AG04450 (cell line): ENCODE results near the gene AQP12B. TPM values are rescaled to one million over a fixed set of nuclear protein-coding genes. Genes with fewer than 3 reads are reported as not detected.
"Not testable (repeated sequence)": the region's sequence is repeated elsewhere in the genome, so short reads cannot be mapped to it uniquely, and the experiment has no call there.

Experiments
- CTCF ChIA-PET: fragments of 300-600, 350-600 bp; formaldehyde crosslinking; extraction: SDS; loops from one replicate; lab custom pipeline; 2022; ENCODE audit warnings: antibody characterized with exemption, inconsistent platforms; lab: Charles Lee
- POLR2A ChIA-PET: fragments of 350-600 bp; formaldehyde crosslinking; extraction: SDS; loops from one replicate; lab custom pipeline; 2021; ENCODE audit warnings: antibody characterized with exemption, inconsistent platforms; lab: Yijun Ruan, JAX
- DNase-seq: peaks from one replicate; pipeline ENCODE4 v3.0.0-alpha.2; 2011; ENCODE audit warnings: low read depth, low spot score
- H3K27ac ChIP-seq: one replicate; pipeline ENCODE4 v1.5.1; 2012; ENCODE audit warnings: low read depth, low read length, control low read depth
- H3K27me3 ChIP-seq: one replicate; pipeline ENCODE4 v1.6.0; 2012; ENCODE audit warnings: low read length; ENCODE audit not compliant: control insufficient read depth, insufficient read depth
- H3K4me3 ChIP-seq: 2 replicates; pipeline ENCODE4 v1.5.1; 2011; ENCODE audit warnings: mild to moderate bottlenecking, low read depth, low read length, control low read depth
- H3K9me3 ChIP-seq: 2 replicates; pipeline ENCODE4 v1.5.1; 2012; ENCODE audit warnings: low read length; ENCODE audit not compliant: control insufficient read depth, insufficient read depth
- CTCF ChIP-seq: IDR thresholded peaks from 2 replicates; pipeline ENCODE4 v1.5.1; 2011; ENCODE audit warnings: low read depth, low read length, control low read depth, inconsistent platforms
- polyA minus RNA-seq: library from RNA; depleted of rRNA, polyadenylated mRNA; stranded (reverse); fragments of >200 nt; gene quantifications from 2 replicates; pipeline ENCODE4 v1.2.3, GENCODE V29; 2011; rRNA and poly(A)+ RNA removed
- polyA plus RNA-seq: library from polyadenylated mRNA; depleted of rRNA; stranded (reverse); fragments of >200 nt; gene quantifications from 2 replicates; pipeline ENCODE4 v1.2.3, GENCODE V29; 2011; rRNA removed

The AQP12B gene
- polyA plus RNA-seq (not detected in 2 replicates), polyA minus RNA-seq (not detected in 2 replicates)

- H3K27me3 ChIP-seq, result peaks cover 14% of the 10 kb centered on the region
- H3K9me3 ChIP-seq, CTCF ChIA-PET, DNase-seq, H3K4me3 ChIP-seq, H3K27ac ChIP-seq, POLR2A ChIA-PET: not testable (repeated sequence)
These were observed at the start of gene AQP12B for GRCh38 chr2:240682431-240683224. AQP12B (minus strand) TSS chr2:240682885; CDS start chr2:240682837, 48 bp downstream.

GRCh38 chr2:240732184-240732583, 49.5 kb upstream of the AQP12B start:
- TF ChIP-seq CTCF, result no peak
- H3K4me3 ChIP-seq, result no peak overlapping the region
- H3K27ac ChIP-seq, result no peak overlapping the region
- H3K9me3 ChIP-seq, result no peaks in the 10 kb centered on the region; the same call in 1 of the 2 replicates
- H3K27me3 ChIP-seq, result peaks cover 15% of the 10 kb centered on the region
- no peak for DNase-seq
- CTCF ChIA-PET, result no interaction called here
- POLR2A ChIA-PET, result no interaction called here

- Histone ChIP-seq H3K9me3 (no peaks in the 10 kb centered on the region; the same call in 1 of the 2 replicates), H3K27me3 (peaks cover 15% of the 10 kb centered on the region), H3K4me3 (no peak overlapping the region), H3K27ac (no peak overlapping the region)
- no peak for DNase-seq
- ChIA-PET CTCF (no interaction called here), POLR2A (interaction anchor here (0.6 kb wide), 1 partner anchor 14 kb away, joined by 4 read pairs; no protein-coding TSS in a partner anchor)
- no peak for TF ChIP-seq CTCF
These were observed 48.5 kb upstream of the AQP12B start for GRCh38 chr2:240731178-240731545.

GRCh38 chr2:240730501-240731177, 48.0 kb upstream of the AQP12B start:
- no peak for TF ChIP-seq CTCF
- no peak overlapping the region for H3K4me3 ChIP-seq
- CTCF ChIA-PET, result no interaction called here
- POLR2A ChIA-PET, result interaction anchor here (0.6 kb wide), 1 partner anchor 13 kb away, joined by 4 read pairs; no protein-coding TSS in a partner anchor
- H3K27me3 ChIP-seq, result peaks cover 15% of the 10 kb centered on the region
- no peak overlapping the region for H3K27ac ChIP-seq
- no peak for DNase-seq
- H3K9me3 ChIP-seq, result no peaks in the 10 kb centered on the region; the same call in 1 of the 2 replicates

- no peaks in the 10 kb centered on the region; the same call in 1 of the 2 replicates for H3K9me3 ChIP-seq
- DNase-seq, result no peak
- H3K27ac ChIP-seq, result no peak overlapping the region
- POLR2A ChIA-PET, result no interaction called here
- TF ChIP-seq CTCF, result no peak
- CTCF ChIA-PET, result no interaction called here
- no peak overlapping the region for H3K4me3 ChIP-seq
- peaks cover 15% of the 10 kb centered on the region for H3K27me3 ChIP-seq
These were observed 46.1 kb upstream of the AQP12B start for GRCh38 chr2:240728827-240729226.
